Panc1 (cell line): ENCODE results near the gene HUNK.

Source experiments
- CTCF ChIP-seq: fragments of 450-650 bp; IDR thresholded peaks from 2 replicates; pipeline ENCODE4 v1.5.1; 2017; ENCODE audit warnings: mild to moderate bottlenecking
- SIN3A ChIP-seq: IDR thresholded peaks from 2 replicates; pipeline ENCODE4 v1.6.1; 2012; ENCODE audit warnings: low read depth, mild to moderate bottlenecking, low read length, moderate library complexity, borderline replicate concordance; ENCODE audit not compliant: insufficient read depth
- TF ChIP-seq, protein P1 (sequence below), 2 experiments: IDR thresholded peaks; 2 replicates each; pipeline ENCODE4 v1.6.1; 2011 to 2012; ENCODE audit warnings: low read depth in 2 of 2, control low read depth in 1 of 2, low read length in 1 of 2, mild to moderate bottlenecking in 1 of 2, moderate library complexity in 1 of 2; ENCODE audit not compliant: insufficient read depth in 1 of 2

DNA sequence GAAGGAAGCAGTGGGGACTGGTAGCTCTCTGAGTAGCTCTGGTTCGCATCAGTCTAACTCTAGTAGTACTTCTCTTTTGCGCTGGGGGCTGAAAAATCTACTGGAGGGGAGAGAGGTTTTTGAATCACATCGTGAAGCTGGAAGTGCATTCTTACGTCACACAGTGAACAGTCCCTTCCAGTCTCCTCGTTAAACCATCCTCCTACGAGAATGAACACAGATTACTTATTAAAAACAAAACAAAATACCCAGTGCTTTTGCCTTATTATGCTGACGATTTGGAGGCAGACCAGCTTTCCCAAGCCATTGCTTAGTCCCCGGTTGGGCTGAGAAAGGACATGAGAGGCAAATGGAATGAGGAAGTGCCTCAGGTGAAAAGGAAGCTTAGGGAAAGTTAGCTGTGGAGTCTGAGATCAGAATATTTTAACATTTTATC lies 16.1 kb downstream of the HUNK start:
- TF ChIP-seq CTCF (no peak), SIN3A (no peak)
- TF ChIP-seq, protein P1, sequence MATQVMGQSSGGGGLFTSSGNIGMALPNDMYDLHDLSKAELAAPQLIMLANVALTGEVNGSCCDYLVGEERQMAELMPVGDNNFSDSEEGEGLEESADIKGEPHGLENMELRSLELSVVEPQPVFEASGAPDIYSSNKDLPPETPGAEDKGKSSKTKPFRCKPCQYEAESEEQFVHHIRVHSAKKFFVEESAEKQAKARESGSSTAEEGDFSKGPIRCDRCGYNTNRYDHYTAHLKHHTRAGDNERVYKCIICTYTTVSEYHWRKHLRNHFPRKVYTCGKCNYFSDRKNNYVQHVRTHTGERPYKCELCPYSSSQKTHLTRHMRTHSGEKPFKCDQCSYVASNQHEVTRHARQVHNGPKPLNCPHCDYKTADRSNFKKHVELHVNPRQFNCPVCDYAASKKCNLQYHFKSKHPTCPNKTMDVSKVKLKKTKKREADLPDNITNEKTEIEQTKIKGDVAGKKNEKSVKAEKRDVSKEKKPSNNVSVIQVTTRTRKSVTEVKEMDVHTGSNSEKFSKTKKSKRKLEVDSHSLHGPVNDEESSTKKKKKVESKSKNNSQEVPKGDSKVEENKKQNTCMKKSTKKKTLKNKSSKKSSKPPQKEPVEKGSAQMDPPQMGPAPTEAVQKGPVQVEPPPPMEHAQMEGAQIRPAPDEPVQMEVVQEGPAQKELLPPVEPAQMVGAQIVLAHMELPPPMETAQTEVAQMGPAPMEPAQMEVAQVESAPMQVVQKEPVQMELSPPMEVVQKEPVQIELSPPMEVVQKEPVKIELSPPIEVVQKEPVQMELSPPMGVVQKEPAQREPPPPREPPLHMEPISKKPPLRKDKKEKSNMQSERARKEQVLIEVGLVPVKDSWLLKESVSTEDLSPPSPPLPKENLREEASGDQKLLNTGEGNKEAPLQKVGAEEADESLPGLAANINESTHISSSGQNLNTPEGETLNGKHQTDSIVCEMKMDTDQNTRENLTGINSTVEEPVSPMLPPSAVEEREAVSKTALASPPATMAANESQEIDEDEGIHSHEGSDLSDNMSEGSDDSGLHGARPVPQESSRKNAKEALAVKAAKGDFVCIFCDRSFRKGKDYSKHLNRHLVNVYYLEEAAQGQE (IDR thresholded peaks at IDR 0.05; ENCODE audit: insufficient read depth in 1 of 2, low read depth in 2 of 2, low read length in 1 of 2): no peak
